GM21528 (cell line): ENCODE data around the gene ABCF2.

Experiments used
- ATAC-seq: cut with Tn5 transposase; IDR thresholded peaks from one replicate; pipeline ENCODE4 v1.9.1; 2021; ENCODE audit warnings: mild to moderate bottlenecking, moderate library complexity; ENCODE audit not compliant: unreplicated experiment, low FRiP score

The ABCF2 gene

DNA sequence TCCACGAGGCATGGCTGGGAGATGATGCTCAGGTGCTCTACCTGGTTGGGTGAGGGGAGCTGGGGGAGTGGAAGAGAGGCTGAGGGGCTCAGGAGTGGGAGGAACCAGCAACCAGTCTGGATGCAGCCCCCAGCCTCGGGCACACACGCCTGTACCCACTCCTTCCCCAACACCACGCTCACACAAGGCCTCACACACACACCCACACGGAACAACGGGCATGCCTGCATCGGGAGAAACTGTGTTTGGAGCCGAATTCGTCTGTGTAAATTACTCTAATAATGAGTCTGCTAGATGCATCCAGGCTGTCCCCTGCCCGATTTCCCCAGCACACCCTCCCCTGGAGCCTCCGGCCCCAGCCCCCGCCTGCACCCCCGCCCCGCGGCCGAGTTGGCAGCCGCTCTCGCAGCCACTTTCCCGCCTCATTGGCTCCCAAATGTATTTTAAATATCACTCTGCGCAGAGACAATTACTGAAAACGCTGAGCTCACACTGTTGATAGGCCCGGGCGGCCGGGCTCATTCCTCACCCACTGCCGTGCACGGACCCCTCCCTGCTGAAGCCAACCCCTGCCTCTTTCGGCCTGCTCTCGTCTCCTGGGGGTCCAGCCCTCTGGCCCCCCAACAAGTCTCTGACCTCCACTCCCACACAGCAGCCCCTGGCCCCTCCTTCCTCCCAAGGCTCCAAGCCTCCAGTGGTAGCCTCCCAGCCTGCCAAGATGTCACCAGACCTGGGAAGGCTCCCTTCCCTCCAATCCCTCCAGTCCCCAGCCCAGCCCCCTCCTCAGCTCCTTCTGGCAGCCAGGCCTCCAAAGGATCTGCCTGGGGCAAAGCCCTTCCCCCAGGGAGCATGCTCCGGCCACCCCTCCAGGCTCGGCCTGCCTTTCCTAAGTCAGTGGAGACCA lies 27.8 kb downstream of the ABCF2 start:
- no peak for ATAC-seq

DNA sequence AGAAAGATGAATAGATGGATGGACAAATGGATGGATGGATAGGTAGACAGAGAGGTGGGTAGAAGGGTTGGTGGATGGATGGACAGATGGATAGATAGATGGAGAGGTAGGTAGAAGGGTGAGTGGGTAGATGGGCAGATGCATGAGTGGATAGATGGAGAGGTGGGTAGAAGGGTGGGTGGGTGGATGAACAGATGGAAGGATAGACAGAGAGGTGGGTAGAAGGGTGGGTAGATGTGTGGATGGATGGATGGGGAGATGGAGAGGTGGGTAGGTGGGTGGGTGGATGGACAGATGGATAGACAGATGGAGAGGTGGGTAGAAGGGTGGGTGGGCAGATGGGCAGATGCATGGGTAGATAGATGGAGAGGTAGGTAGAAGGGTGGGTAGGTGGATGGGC lies 29.1 kb downstream of the ABCF2 start:
- no peak for ATAC-seq

DNA sequence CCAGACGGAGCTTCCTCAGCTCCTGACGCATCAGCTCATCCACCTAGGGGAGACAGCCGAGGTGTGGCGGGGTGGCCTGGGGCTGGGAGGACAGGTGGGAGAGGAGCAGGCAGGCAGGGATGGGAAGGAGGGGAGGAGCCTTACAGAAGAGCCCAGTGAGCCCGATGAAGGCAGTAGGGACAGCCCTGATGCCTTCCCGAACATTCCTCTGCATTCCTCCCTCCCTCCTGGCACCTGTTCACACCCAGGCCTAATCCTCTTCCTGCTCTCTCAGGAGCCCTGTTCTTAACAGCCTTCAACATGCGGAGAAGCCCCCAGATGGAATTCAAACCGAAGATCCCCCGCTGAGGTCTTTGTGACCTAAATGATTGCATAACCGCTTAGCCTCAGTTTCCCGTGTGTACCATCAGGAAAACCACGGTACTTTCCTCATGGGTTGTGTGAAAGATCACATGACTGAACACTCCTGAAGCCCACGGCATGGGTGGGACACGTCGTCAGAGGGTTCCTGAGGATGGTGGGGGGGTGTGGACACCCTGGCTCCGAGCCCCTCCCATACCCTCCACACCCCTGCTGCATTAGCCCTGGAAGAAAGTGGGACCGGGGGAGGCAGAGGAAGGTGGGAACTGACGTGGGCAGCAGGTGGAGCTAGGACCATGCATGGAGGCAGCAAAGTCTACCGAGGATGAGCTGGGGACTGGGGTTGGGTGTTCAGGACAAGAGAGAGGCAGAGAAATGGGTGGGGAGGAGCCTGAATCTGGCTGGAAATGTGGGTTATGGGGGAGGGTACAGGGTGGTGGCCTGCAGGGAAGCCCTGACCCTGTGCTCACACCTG lies 31.2 kb downstream of the ABCF2 start:
- ATAC-seq, result no peak

DNA sequence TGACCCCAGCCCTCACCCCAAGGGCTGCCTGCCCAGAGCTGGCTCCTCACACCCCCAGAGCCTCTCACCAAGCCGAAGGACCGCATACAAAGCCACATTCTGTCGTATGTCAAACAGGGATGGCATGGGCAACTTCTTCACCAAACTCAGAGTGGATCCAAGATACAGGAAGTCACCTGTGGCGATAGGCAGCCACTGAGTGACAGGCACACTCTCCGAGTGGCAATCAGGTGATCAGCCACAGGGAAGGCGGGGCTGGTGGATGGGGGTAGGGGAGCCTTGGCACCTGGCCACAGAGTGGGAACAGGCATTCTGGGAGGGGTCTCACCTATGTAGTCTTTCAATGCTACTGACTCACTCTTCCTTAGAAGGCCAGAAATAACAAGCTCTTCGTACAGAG lies 32.8 kb downstream of the ABCF2 start:
- no peak for ATAC-seq

DNA sequence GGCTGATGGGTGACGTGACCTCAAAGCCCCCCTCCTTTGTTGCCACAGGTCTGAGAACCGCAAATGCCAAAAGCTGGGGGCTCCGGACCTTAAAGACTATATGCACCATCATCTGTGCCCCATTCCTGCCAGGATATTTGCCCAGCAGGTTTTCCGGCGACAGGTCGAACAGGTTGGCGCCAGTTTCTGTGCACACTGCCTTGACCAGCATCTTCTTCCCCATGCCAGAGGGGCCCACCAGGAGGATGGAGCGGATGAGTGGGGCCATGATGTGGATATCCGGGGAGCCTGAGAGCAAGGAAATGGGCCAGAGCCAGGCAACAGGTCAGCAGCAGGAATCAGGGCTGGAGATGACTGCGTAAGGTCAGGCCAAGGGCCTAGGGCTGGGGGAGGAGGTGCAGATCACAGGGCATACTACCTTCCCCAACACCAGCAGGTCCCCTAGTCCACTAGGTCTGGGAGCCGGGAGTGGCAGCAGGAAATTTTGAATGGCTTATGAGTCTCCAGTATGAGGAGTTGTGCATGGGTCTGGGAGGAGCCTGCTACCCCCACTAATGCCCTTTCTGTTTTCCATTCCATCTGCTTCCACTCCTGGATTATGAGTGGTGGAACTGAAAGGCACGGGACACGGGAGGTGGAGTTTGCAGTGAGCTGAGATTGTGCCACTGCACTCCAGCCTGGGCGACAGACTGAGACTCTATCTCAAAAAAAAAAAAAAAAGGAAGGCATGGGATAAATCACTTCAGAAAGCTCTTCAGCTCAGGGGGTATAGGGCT lies 33.6 kb downstream of the ABCF2 start:
- ATAC-seq, result no peak

DNA sequence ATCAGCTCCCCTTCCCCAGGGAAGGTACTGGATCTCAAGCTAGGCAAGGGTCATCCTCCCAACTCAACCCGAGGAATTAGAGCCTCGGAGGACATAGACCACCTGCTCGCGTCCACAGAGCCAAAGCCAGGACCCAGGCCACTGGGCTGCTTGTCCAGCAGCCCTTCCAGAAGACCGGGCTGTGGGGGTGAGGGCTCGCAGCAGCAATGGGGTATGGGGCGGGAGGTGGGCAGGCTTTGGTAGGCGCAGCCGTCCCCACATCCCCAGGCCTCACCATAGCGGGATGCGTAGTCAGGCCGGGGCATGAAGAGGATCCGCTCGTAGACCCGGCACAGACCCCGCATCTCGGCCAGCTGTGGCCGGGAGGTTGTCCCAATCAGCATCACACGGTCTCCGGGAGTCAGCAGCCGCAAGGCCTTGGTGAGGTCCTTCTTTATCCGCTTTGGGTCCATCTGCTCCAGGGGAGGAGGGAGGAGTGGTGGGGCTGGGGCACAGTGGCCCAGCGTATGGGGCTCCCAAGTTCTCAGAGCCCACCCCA lies 34.9 kb downstream of the ABCF2 start:
- no peak for ATAC-seq

DNA sequence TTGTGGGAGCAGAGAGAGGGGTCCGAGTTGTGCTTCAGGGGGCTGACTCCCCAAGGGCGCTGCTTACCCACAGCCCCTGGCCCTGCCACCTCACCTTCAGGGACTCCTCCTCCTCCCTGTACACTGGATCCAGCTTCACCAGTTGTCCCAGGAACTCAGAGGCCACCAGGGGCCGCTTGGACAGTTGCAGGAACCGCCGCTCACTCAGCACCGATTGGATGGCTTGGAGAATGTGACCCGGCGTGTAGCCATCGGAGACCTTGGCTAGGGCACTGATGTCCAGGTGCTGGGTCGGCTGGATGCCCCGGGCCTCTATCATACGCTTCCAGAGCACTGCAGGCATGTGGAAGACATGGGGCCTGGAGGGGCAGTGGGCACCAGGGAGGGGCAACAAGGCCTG lies 35.5 kb downstream of the ABCF2 start:
- no peak for ATAC-seq

DNA sequence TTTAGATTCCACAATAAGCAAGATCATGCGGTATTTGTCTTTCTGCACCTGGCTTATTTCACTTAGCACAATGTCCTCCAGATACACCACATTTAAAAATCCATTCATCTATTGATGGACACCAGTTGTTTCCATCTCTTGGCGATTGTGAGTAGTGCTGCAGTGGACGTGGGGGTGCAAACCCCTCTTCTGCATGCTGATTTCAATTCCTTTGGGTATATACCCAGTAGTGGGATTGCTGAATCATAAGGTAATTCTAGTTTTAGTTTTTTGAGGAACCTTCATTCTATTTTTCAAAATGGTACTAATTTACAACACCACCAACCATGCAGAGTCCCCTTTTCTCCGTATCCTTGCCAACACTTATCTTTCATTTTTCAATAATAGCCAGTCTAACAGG lies 38.0 kb downstream of the ABCF2 start:
- no peak for ATAC-seq

DNA sequence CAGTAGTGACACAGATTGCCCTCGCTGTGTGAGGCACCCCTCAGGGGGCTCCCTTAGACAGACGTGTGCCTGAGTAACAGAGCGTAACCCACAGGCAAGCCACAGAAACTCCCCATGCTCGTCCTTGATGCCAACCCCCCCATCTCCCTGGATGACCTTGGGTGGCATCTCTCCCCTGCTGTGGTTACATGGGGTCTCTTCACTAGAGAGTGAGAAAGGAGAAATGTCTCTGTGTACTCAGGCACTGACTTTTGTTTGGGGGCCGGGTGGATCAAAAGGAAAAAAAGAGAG lies 38.8 kb downstream of the ABCF2 start:
- no peak for ATAC-seq

DNA sequence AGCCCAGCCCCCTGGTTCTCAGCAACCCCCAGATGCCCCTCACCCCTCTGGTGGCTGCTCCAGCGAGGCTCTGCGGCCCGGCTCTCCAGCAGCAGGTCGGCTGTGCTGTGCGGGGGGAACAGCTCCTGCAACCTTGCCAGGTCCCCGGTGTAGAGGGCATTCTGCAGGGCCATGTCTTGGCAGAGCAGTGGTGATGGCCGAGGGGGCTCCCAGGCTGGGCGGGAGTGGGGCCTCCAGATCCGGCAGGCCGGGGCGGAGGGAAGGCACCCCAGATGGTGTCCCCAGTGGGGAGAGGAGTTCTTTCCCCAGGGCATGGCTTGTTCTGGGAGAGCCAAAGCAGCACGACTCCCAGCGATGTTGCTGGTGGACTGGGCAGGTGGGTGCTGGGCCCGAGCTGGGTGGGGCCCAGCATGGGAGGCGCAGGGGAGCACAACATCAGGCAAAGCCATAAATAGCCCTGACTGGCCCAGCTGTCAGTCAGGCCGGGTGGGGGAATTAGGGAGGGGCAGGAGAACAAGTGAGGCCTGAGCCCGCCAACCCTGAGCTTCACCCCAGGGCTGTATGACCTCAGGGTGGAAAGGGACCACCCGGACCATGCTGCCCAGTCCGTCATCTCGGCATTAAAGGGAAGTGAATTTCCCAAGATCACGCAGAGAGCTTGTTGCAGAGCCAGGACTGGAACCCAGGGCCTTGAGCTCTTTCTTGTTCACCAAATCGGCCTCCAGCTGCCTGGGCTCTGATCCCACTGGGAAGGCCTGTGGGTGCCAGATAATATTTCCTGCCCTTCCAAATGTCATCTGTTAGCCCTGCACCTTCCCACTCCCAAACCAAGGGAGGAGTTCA lies 39.4 kb downstream of the ABCF2 start:
- no peak for ATAC-seq

DNA sequence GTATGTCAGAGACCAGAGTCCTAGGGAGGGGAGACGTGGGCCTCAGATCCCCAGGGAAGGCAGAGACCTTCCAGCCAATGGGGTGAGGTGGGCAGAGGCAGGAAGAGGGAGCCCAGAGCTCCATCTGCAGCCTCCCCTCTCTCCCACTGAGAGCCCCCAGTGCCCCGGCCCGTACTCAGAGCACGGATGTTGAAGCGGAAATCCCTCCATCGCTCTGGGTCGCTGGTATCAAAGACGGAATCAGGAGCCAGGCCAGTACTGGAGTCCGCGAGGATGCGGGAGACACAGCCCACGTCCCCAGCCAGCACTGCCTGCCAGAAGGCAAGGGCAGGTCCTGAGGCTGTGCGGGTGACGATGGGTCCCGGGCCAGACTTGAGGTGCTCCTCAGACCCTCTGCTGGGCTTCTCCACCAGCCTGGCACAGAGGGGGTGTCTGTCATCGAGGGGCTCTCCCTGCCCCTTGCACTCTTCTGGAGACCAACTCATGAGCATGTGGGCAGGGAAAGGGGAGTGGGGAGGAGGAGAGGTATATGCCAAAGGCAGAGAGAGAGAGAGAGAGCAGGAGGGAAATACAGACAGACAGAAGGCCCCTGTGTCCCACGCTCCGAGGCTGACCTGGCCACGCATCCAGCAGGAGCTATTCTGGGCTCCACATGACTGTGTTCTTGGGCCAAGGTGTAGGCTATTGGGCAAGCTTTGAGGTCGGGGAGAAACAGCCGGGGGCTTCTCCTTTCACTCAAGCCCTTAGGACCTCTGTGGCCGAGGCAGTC lies 40.2 kb downstream of the ABCF2 start, which contains the start of gene ASB10:
Gene ASB10 (minus strand): TSS at position 611 of the 769 bp plus-strand sequence. CDS start 120 bp downstream, at position 491.
- no peak for ATAC-seq

DNA sequence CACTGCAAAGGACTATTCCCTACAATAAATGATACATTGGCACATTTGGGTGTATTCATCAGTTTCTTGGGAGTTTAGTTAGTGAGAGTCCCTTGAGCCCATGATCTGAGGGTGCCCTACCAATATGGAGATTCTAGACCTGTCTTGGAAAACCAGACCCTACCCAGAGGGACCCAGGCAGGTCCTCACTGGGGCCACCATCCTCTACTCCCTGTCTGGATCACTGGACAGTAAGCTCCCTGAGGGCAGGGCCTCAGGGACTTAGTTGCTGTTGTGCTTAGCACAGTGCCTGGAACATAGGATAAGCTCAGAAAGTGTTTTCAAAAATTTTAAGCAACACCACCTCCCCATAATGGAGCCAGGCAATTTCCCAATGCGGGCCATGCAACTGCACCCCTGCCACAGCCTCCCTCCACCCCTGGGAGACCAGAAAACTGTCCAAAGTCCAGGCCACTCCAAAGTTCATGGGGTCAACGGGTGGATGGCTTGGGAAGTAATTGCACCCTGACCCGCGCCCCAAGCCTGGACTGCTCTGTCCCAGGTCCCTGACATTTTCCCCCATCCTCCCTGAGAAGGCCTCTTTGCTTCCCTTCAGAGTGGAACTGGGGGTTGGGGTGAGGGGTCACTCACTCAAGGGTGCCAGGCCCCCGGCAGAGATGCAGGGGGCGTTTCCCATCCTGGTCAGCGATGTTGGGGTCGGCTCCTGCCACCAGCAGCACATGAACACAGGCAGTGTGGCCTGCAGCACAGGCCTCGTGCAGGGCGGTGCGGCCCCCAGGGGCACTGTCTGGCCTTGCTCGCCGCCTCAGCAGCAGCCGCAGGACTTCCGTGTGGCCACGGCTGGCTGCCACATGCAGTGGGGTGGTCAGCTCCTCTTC lies 41.0 kb downstream of the ABCF2 start:
- no peak for ATAC-seq

DNA sequence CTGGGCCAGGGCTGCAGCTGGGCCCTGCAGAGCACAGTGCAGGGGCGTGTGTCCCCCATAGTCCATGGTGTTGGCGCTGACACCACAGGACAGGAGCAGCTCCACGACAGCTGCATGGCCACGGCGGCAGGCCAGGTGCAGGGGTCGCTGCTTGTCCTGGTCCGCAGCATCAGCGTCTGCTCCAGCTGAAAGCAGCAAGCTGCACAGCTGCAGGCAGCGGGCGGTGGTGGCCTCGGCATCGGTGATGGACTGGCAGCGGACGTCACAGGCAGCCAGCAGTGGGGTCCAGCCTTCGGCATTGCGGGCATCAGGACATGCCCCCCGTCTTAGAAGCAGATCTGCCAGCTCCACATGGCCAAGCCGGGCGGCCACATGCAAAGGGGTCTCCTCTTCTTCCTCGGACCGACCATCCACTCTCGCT lies 46.0 kb downstream of the ABCF2 start:
- no peak for ATAC-seq

DNA sequence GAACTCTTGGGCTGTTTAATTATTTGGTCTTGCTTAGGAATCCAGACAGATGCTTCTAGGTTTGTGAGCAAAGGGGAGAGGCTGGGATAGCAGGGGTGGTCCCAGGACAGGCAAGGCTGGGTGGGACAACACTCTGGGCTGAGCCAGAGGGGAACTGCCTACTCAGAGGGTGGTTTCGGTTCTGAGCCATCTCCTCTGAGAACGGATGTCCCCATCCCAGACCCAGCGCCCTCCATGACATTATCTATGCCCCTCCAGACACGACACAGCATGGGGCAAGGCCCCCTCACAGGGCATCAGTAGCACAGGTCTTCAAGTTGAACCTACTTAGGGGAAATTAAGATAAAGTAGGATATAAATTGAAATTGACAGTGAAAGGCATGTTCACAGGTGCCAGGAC lies 47.1 kb downstream of the ABCF2 start:
- ATAC-seq, result no peak

DNA sequence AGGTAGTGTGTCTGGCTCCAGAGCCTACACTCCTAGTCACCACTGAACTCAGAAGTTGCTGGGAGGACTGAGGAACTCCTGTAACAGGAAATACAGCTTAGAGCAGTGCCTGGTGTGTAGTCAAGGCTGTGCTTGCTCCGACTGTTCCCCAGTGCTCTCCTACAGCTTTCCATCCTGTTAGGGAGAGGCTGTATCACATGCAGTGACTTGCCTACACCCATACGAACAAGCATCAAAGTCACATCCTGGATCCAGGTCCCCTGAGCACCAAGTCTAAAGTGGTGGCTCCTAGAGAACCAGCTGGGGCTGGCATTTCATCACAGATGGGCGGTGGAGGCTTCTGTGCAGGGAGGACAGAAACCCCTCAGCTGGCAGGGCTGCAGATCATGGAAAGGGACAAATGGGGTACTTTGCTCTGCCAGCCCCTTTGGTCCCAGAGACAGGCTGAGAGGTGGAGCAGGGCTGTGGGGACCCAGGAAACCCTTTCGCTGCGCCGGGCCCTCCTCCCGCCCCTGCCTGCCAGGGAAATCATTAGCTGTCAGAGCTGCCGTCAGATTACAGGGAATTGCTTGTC lies 47.6 kb downstream of the ABCF2 start:
- no peak for ATAC-seq

DNA sequence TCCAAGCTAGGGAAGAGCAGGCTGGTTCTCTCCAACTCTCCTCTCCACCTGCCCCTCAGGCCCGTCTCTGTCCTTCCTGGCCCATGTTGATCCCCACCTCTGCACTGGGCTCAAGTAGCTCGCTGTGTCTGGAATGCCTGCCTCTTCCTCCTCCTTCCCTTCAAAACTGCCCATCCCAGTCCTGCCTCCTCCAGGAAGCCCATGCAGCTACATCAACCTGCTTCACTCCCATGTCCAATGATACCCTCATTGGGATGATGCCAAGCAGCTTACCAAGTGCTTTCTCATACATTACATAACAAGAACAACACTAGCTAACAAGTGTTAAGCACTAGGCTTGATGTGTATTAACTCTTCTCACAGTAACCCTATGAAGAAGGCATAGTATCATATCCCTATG lies 48.2 kb downstream of the ABCF2 start:
- no peak for ATAC-seq

DNA sequence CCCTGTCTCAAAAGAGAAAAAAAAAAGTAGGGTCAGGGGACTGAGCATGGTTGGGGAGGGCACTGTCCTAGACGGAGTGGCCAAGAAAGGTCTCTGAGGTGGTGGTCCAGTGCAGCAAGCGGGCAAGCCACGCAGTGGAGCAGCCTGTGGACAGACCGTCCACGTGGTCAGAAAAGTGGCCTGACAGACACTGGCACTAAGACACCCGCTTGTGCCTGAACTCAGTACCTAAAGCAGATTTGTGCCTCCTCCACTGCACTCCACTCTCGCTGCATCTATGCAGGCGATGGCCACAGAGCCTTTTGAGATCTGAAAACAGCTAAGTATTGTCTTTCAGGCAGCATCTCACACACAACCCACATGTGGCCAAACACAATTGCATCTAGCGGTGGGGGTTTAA lies 48.8 kb downstream of the ABCF2 start:
- no peak for ATAC-seq

DNA sequence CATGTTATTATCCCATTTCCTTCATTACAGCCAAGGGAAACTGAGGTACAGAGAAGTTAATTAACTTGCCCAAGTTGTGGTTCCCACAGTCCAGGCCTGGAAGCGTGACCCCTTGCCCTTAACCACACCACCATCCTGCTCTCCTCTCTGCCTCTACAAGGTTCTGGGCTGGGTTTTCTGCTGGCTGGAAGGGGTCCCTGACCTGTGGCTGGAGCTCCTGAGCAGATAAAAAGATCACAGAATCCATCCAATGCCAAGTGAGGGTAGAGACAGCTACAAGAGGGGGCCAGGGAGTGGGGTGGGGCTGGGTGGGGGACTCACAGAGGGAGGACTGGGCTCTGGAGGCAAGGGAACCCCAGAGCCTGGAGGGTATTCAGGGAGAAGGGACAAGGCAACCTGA lies 49.7 kb downstream of the ABCF2 start:
- no peak for ATAC-seq
